CD14-positive monocyte (primary cell): Measurements from ENCODE around the gene C4orf46. TPM values are rescaled to one million over a fixed set of nuclear protein-coding genes. Genes with fewer than 3 reads are reported as not detected.

Experiments
- DNase-seq, 3 donors: peaks; one replicate each; pipeline ENCODE4 v3.0.0-alpha.2; 2011 to 2022
- H2AFZ ChIP-seq: 2 replicates; pipeline ENCODE4 v1.6.0; 2012; ENCODE audit warnings: mild to moderate bottlenecking, low read depth, low read length, inconsistent platforms; ENCODE audit not compliant: insufficient read depth, poor library complexity, severe bottlenecking
- H3K27ac ChIP-seq, 2 donors: 1 replicate in 1 of 2; 2 replicates in 1 of 2; pipeline ENCODE4 v1.5.1; 2012 to 2013; ENCODE audit warnings: low read length in 2 of 2, control low read depth in 1 of 2, inconsistent platforms in 1 of 2, low read depth in 1 of 2, mild to moderate bottlenecking in 1 of 2
- H3K27me3 ChIP-seq, 2 donors: one replicate each; pipeline versions ENCODE4 v1.6.0 to v1.6.1; 2011 to 2013; ENCODE audit warnings: low read length in 2 of 2; ENCODE audit not compliant: control insufficient read depth in 2 of 2, insufficient read depth in 2 of 2
- H3K36me3 ChIP-seq, 2 donors: replicated peaks in 1 of 2; 1 replicate in 1 of 2; 2 replicates in 1 of 2; pipeline versions ENCODE4 v1.5.1 to v1.6.1; 2012 to 2013; ENCODE audit warnings: low read length in 2 of 2, control low read depth in 1 of 2, inconsistent platforms in 1 of 2, mild to moderate bottlenecking in 1 of 2; ENCODE audit not compliant: insufficient read depth in 2 of 2, control insufficient read depth in 1 of 2
- H3K4me1 ChIP-seq, 2 donors: 1 replicate in 1 of 2; 2 replicates in 1 of 2; pipeline versions ENCODE4 v1.5.1 to v1.6.1; 2012 to 2013; ENCODE audit warnings: low read length in 2 of 2, control low read depth in 1 of 2, inconsistent platforms in 1 of 2, mild to moderate bottlenecking in 1 of 2, moderate library complexity in 1 of 2; ENCODE audit not compliant: insufficient read depth in 2 of 2, control insufficient read depth in 1 of 2
- H3K4me2 ChIP-seq: replicated peaks from 2 replicates; pipeline ENCODE3; 2012; ENCODE audit warnings: low read length, moderate library complexity, mild to moderate bottlenecking; ENCODE audit not compliant: poor library complexity, severe bottlenecking; ENCODE audit errors: extremely low read depth
- H3K4me3 ChIP-seq, 3 experiments: fragments of 200-600 bp in 1 of 3; sonication (generic) in 1 of 3; replicated peaks in 1 of 3; 1 replicate in 2 of 3; 2 replicates in 1 of 3; pipeline ENCODE4 v1.5.1; 2011 to 2013; ENCODE audit warnings: low read length in 3 of 3, mild to moderate bottlenecking in 3 of 3, control low read depth in 2 of 3, low read depth in 2 of 3, inconsistent platforms in 1 of 3, moderate library complexity in 1 of 3
- H3K79me2 ChIP-seq: 2 replicates; pipeline ENCODE4 v1.6.0; 2012; ENCODE audit warnings: mild to moderate bottlenecking, control low read depth, inconsistent platforms, low read length, moderate library complexity; ENCODE audit not compliant: insufficient read depth
- H3K9ac ChIP-seq: 2 replicates; pipeline ENCODE4 v1.6.0; 2017; ENCODE audit warnings: low read length, mild to moderate bottlenecking; ENCODE audit not compliant: insufficient read depth, poor library complexity, severe bottlenecking
- H3K9me3 ChIP-seq, 2 donors: replicated peaks in 1 of 2; 1 replicate in 1 of 2; 2 replicates in 1 of 2; pipeline versions ENCODE4 v1.5.1 to v1.6.1; 2012 to 2013; ENCODE audit warnings: low read length in 2 of 2, control low read depth in 1 of 2; ENCODE audit not compliant: control insufficient read depth in 1 of 2, insufficient read depth in 1 of 2
- H4K20me1 ChIP-seq: 2 replicates; pipeline ENCODE4 v1.6.0; 2012; ENCODE audit warnings: mild to moderate bottlenecking, low read length, control low read depth, moderate library complexity; ENCODE audit not compliant: insufficient read depth
- H3K27ac Mint-ChIP-seq, 7 donors: one replicate each; pipeline ENCODE4 v1.8.0; 2020; ENCODE audit warnings: mild to moderate bottlenecking in 7 of 7, mixed read lengths in 7 of 7, moderate library complexity in 6 of 7, inconsistent platforms in 2 of 7
- H3K27me3 Mint-ChIP-seq, 3 donors: one replicate each; pipeline ENCODE4 v1.8.0; 2021 to 2022; ENCODE audit warnings: low read depth in 3 of 3, mild to moderate bottlenecking in 3 of 3, mixed read lengths in 3 of 3, moderate library complexity in 3 of 3, inconsistent platforms in 1 of 3
- H3K36me3 Mint-ChIP-seq, 2 donors: one replicate each; pipeline ENCODE4 v1.8.0; 2020; ENCODE audit warnings: mixed read lengths in 2 of 2, inconsistent platforms in 1 of 2, mild to moderate bottlenecking in 1 of 2
- H3K4me1 Mint-ChIP-seq: one replicate; pipeline ENCODE4 v1.8.0; 2020; ENCODE audit warnings: mild to moderate bottlenecking, mixed read lengths
- H3K4me3 Mint-ChIP-seq, 2 donors: one replicate each; pipeline ENCODE4 v1.8.0; 2020; ENCODE audit warnings: mild to moderate bottlenecking in 2 of 2, mixed read lengths in 2 of 2, moderate library complexity in 1 of 2
- H3K9me3 Mint-ChIP-seq, 7 donors: one replicate each; pipeline ENCODE4 v1.8.0; 2020 to 2022; ENCODE audit warnings: mixed read lengths in 7 of 7, mild to moderate bottlenecking in 6 of 7, moderate library complexity in 6 of 7, inconsistent platforms in 2 of 7
- WGBS: methylation state at CpG from one replicate; pipeline ENCODE4 v1.1.5; 2013; ENCODE audit warnings: missing lambda C conversion rate; ENCODE audit not compliant: insufficient coverage; 5-methylcytosine and 5-hydroxymethylcytosine counted together
- intact Hi-C, 2 donors: fragments of 100-400 bp; cut with micrococcal nuclease; formaldehyde crosslinking; loops; one replicate each; pipeline versions ENCODE4 v1.15.0 to v1.15.1; 2023
- polyA plus RNA-seq, 3 donors: library from polyadenylated mRNA; depleted of rRNA in 1 of 3; unstranded in 2 of 3; stranded (reverse) in 1 of 3; fragments of 300-500 nt in 2 of 3; fragments of >200 nt in 1 of 3; fragmentation: Illumina TruSeq in 2 of 3; gene quantifications; 1 replicate in 2 of 3; 2 replicates in 1 of 3; pipeline ENCODE4 v1.2.3, GENCODE V29; 2012 to 2021
- small RNA-seq: library from RNA; depleted of rRNA; stranded (forward); fragments of <200 nt; gene quantifications from one replicate; pipeline ENCODE3, GENCODE V24; 2012; ENCODE audit warnings: low read depth; ENCODE audit not compliant: insufficient read length
- TF ChIP-seq, protein P1 (sequence below): fragments of 200-600 bp; IDR thresholded peaks from one replicate; pipeline ENCODE4 v1.8.0; 2022; ENCODE audit warnings: antibody characterized with exemption, mild to moderate bottlenecking

Gene C4orf46
- polyA plus RNA-seq, 3 donors: 4.3 to 7.6 (median 5.4) TPM

DNA sequence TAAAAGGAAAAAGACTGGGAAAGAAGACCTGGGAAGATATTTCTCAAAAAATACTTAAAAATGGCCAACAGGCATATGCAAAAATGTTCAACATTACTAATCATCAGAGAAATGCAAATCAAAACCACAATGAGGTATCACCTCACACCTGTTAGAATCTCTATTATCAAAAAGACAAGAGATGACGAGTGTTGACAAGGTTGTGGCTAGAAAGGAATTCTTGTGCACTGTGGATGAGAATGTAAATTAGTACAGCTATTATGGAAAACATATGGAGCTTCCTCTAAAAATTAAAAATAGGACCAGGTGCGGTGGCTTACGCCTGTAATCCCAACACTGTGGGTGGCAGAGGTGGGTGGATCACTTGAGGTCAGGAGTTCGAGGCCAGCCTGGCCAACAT, 50.0 kb downstream of the C4orf46 start:
- Histone ChIP-seq H3K79me2 (no peaks in the 10 kb centered on the region), H3K27me3 (no peaks in the 10 kb centered on the region), H3K4me3 (no peak overlapping the region), H3K4me1 (no peaks in the 10 kb centered on the region), H3K9me3 (no peaks in the 10 kb centered on the region), H2AFZ (no peak overlapping the region), H3K27ac (no peak overlapping the region), H3K36me3 (no peaks in the 10 kb centered on the region), H3K9ac (no peak overlapping the region), H4K20me1 (no peaks in the 10 kb centered on the region), H3K4me2 (no peak overlapping the region)
- no peaks in the 10 kb centered on the region for H3K4me1 Mint-ChIP-seq
- no peak for DNase-seq
- intact Hi-C loops: loop anchor here (5.0 to 10.0 kb wide), 3 partner anchors 124 to 369 kb away; no protein-coding TSS in a partner anchor
- H3K27ac Mint-ChIP-seq: no peak overlapping the region
- TF ChIP-seq, protein P1, sequence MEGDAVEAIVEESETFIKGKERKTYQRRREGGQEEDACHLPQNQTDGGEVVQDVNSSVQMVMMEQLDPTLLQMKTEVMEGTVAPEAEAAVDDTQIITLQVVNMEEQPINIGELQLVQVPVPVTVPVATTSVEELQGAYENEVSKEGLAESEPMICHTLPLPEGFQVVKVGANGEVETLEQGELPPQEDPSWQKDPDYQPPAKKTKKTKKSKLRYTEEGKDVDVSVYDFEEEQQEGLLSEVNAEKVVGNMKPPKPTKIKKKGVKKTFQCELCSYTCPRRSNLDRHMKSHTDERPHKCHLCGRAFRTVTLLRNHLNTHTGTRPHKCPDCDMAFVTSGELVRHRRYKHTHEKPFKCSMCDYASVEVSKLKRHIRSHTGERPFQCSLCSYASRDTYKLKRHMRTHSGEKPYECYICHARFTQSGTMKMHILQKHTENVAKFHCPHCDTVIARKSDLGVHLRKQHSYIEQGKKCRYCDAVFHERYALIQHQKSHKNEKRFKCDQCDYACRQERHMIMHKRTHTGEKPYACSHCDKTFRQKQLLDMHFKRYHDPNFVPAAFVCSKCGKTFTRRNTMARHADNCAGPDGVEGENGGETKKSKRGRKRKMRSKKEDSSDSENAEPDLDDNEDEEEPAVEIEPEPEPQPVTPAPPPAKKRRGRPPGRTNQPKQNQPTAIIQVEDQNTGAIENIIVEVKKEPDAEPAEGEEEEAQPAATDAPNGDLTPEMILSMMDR: no peak
- no peaks in the 10 kb centered on the region for H3K9me3 Mint-ChIP-seq
- no peaks in the 10 kb centered on the region for H3K36me3 Mint-ChIP-seq
- H3K27me3 Mint-ChIP-seq: peaks cover 0 to 2% (median 0%) of the 10 kb centered on the region in 3 donors
- H3K4me3 Mint-ChIP-seq: no peak overlapping the region
- WGBS: no CpG with 5 or more reads among the region's 4 CpGs

DNA sequence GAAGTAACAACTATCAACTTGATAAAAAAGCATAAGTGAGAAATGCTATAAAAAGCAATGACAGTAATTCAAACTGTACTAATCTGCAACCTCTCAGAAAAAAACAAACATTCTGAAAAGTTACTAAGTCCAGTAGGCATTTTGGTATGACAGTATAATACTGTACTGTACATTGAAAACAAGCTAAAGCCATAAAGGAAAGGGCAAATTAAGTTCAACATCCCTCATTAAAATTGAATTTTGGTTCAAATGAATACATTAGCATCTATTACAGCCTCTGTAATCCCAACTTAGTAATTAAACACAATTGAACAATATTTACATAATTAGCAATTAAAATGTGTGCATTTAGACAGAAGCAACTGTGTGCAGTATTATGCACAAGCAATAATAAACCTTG, 53.7 kb downstream of the C4orf46 start:
- no peak overlapping the region for H3K4me3 Mint-ChIP-seq
- peaks cover 5% of the 10 kb centered on the region for H3K4me1 Mint-ChIP-seq
- H3K36me3 Mint-ChIP-seq: no peaks in the 10 kb centered on the region
- Histone ChIP-seq H3K9ac (no peak overlapping the region), H3K79me2 (no peaks in the 10 kb centered on the region), H3K36me3 (no peaks in the 10 kb centered on the region), H4K20me1 (no peaks in the 10 kb centered on the region), H3K4me2 (no peak overlapping the region), H3K27ac (no peak overlapping the region), H2AFZ (no peak overlapping the region), H3K4me1 (no peaks in the 10 kb centered on the region), H3K9me3 (no peaks in the 10 kb centered on the region), H3K27me3 (no peaks in the 10 kb centered on the region), H3K4me3 (no peak overlapping the region)
- no peak for DNase-seq
- peaks cover 0 to 1% (median 0%) of the 10 kb centered on the region in 7 donors for H3K9me3 Mint-ChIP-seq
- no peak overlapping the region for H3K27ac Mint-ChIP-seq
- intact Hi-C loops: no loop called here
- H3K27me3 Mint-ChIP-seq: peaks cover 0 to 2% (median 0%) of the 10 kb centered on the region in 3 donors
- TF ChIP-seq, protein P1: no peak

Small RNA genes lying within 50 kb of the gene (small RNA-seq; reads per million reads assigned to genes)
- not detected for gene RF00012

Other genes with a start within 250 kb of the C4orf46 start
- gene RXFP1, start 150.0 kb downstream of the C4orf46 start, polyA plus RNA-seq: under 1 TPM in 2 of 3 donors, not detected in 1; 0.03 to 0.11 TPM
- 10 to 100 TPM; 11.9 to 17.8 (median 16.8) TPM for gene ETFDH, start 409 bp upstream of the C4orf46 start, polyA plus RNA-seq
- 10 to 100 TPM; 11.0 to 30.5 (median 18.1) TPM for gene PPID, start 51.5 kb upstream of the C4orf46 start, polyA plus RNA-seq
- gene FNIP2, start 97.1 kb upstream of the C4orf46 start, polyA plus RNA-seq: 1 to 10 TPM; 3.5 to 7.7 (median 5.7) TPM